Embryonic facial prominence (tissue), 1 donor: ENCODE results near the gene GLI3.

Experiments
- DNase-seq: peaks from one replicate; pipeline ENCODE4 v3.0.0-alpha.2; 2016; ENCODE audit errors: extremely low spot score

GLI3 gene

GRCh38 chr7:41928781-41929180, 308.2 kb downstream of the GLI3 start:
- DNase-seq = no peak

GRCh38 chr7:41928166-41928565, 308.8 kb downstream of the GLI3 start:
- no peak for DNase-seq

GRCh38 chr7:41927380-41927779, 309.6 kb downstream of the GLI3 start:
- no peak for DNase-seq

GRCh38 chr7:41925946-41926345, 311.1 kb downstream of the GLI3 start:
- DNase-seq = no peak

GRCh38 chr7:41924796-41925195, 312.2 kb downstream of the GLI3 start:
- DNase-seq = no peak

- no peak for DNase-seq
Measured at GRCh38 chr7:41922373-41922772, 314.6 kb downstream of the GLI3 start.

- DNase-seq = no peak
Measured at GRCh38 chr7:41921453-41921981, 315.5 kb downstream of the GLI3 start.

- DNase-seq = no peak
Measured at GRCh38 chr7:41918597-41918996, 318.4 kb downstream of the GLI3 start.

- no peak for DNase-seq
Measured at GRCh38 chr7:41916450-41916927, 320.5 kb downstream of the GLI3 start.

- no peak for DNase-seq
Measured at GRCh38 chr7:41915871-41916270, 321.1 kb downstream of the GLI3 start.

- no peak for DNase-seq
Measured at GRCh38 chr7:41912851-41913567, 324.0 kb downstream of the GLI3 start.

GRCh38 chr7:41912426-41912825, 324.6 kb downstream of the GLI3 start:
- no peak for DNase-seq

- DNase-seq = no peak
Measured at GRCh38 chr7:41911792-41912191, 325.2 kb downstream of the GLI3 start.
